OCI-LY3 (cell line): ENCODE results near the gene DNAH7.

Experiments used
- EZH2phosphoT487 ChIP-seq: fragments of 200-600 bp; shearing (Covaris generic); IDR thresholded peaks from 2 replicates; pipeline ENCODE4 v1.6.1; 2018; ENCODE audit warnings: antibody characterized with exemption, mixed run types, low read depth
- TF ChIP-seq, protein P1 (sequence below): fragments of 200-600, 300-600 bp; sonication (generic); IDR thresholded peaks from 2 replicates; pipeline ENCODE4 v1.5.1; 2014; ENCODE audit warnings: antibody characterized with exemption, low read length, low read depth

DNA sequence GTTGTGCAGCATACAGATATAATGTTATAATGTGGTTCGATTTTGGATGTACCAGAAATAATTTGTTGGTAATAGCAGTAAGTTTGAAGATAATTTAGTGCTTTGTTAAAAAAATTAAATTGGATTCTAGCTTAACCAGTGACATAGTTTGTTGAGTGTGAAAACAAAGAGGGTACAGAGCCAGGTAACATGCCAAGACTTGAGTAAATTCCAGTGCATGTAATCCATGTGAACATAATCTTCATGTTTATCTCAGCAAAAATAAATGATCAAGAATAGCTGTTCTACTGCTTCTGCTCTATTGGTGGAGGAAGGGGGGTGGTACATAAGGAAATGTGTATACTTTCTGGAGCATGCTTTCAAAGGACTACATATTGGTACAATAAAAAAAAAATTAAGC is 165.8 kb downstream of the DNAH7 start:
- TF ChIP-seq, protein P1, sequence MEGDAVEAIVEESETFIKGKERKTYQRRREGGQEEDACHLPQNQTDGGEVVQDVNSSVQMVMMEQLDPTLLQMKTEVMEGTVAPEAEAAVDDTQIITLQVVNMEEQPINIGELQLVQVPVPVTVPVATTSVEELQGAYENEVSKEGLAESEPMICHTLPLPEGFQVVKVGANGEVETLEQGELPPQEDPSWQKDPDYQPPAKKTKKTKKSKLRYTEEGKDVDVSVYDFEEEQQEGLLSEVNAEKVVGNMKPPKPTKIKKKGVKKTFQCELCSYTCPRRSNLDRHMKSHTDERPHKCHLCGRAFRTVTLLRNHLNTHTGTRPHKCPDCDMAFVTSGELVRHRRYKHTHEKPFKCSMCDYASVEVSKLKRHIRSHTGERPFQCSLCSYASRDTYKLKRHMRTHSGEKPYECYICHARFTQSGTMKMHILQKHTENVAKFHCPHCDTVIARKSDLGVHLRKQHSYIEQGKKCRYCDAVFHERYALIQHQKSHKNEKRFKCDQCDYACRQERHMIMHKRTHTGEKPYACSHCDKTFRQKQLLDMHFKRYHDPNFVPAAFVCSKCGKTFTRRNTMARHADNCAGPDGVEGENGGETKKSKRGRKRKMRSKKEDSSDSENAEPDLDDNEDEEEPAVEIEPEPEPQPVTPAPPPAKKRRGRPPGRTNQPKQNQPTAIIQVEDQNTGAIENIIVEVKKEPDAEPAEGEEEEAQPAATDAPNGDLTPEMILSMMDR, result no peak
- no peak for TF ChIP-seq EZH2phosphoT487
